NT2/D1 (cell line): ENCODE data around the gene PLK3.

ENCODE experiments used
- SUZ12 ChIP-seq: IDR thresholded peaks from 2 replicates; pipeline ENCODE4 v1.6.1; 2011; ENCODE audit not compliant: insufficient read length, insufficient read depth; ENCODE audit errors: extremely low read depth
- YY1 ChIP-seq: IDR thresholded peaks from 2 replicates; pipeline ENCODE4 v1.6.1; 2011; ENCODE audit not compliant: insufficient read length, insufficient read depth
- ZNF274 ChIP-seq: IDR thresholded peaks from 2 replicates; pipeline ENCODE4 v1.6.1; 2011; ENCODE audit warnings: mild to moderate bottlenecking, low read depth, low read length

DNA sequence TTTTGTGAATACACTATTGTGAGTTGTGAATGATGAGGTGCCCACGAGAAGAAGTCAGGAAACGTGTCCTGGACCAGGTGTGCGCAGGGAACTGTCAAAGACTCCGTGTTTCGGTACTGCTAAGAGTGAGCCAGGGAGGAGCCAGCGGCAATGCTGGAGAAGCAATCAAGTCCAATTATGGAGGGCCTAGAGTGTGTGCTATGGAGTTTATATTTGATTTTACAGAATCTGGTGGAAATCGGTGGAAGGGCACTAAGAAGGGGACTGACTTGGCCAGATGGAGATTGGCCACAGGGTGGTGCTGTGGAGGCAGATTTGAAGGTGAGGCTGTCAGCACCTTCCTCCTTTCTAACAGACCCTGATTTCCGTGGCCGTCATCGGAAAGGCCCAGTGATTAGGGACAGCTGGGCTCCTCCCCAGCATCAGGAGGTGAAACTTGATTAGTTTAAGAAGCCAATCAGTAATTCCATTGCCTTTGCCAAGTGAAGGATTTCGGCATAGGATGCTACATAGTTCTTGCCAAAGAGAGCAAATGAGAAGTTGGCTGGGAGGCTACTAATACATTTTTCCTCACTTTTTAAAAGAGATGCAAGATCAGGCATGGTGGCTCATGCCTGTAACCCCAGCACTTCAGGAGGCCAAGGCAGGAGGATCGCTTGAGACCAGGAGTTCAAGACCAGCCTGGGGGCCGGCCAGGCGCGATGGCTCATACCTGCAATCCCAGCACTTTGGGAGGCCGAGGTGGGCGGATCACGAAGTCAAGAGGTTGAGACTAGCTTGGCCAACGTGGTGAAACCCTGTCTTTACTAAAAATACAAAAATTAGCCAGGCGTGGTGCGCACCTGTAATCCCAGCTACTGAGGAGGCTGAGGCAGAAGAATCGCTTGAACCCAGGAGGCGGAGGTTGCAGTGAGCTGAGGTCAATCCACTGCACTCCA lies 35.8 kb downstream of the PLK3 start:
- TF ChIP-seq SUZ12 (no peak), YY1 (no peak), ZNF274 (no peak)
